Upper lobe of left lung (tissue), 6 donors: ENCODE measurements around the gene DNMT3L. TPM values are rescaled to one million over a fixed set of nuclear protein-coding genes. Genes with fewer than 3 reads are reported as not detected.
A peak's percentile ranks its signal among the peaks of the same experiment; 100 is the strongest.

Experiments
- ATAC-seq, 2 donors: fragments of 200-7000 bp; cut with Tn5 transposase; one replicate each; pipeline ENCODE4 v1.9.1; 2022; ENCODE audit warnings: mild to moderate bottlenecking in 2 of 2, moderate library complexity in 2 of 2; ENCODE audit not compliant: low FRiP score in 2 of 2
- DNase-seq, 2 donors: peaks; one replicate each; pipeline ENCODE4 v3.0.0-alpha.2; 2019 to 2020
- H3K27ac ChIP-seq, 4 donors: fragments of 200-600 bp; sonication (generic); one replicate each; pipeline ENCODE4 v1.5.1; 2016 to 2019
- H3K27me3 ChIP-seq, 4 donors: fragments of 200-600 bp; sonication (generic); one replicate each; pipeline ENCODE4 v1.5.1; 2017 to 2019
- H3K36me3 ChIP-seq, 4 donors: fragments of 200-600 bp; sonication (generic); one replicate each; pipeline ENCODE4 v1.5.1; 2016 to 2019
- H3K4me1 ChIP-seq, 4 donors: fragments of 200-600 bp; sonication (generic); one replicate each; pipeline ENCODE4 v1.5.1; 2018 to 2019
- H3K4me3 ChIP-seq, 4 donors: fragments of 200-600 bp; sonication (generic); one replicate each; pipeline ENCODE4 v1.5.1; 2017 to 2019; ENCODE audit warnings: mild to moderate bottlenecking in 2 of 4, moderate library complexity in 1 of 4
- H3K9me3 ChIP-seq, 4 donors: fragments of 200-600 bp; sonication (generic); one replicate each; pipeline ENCODE4 v1.5.1; 2018 to 2019
- CTCF ChIP-seq, 6 experiments: fragments of 450-650 bp in 4 of 6; fragments of 200-600 bp in 2 of 6; sonication (generic) in 2 of 6; IDR thresholded peaks; one replicate each; pipeline ENCODE4 v1.5.1; 2016 to 2019; ENCODE audit warnings: antibody characterized with exemption in 6 of 6
- EP300 ChIP-seq, 4 donors: sonication (generic); formaldehyde crosslinking; IDR thresholded peaks; one replicate each; pipeline ENCODE4 v1.5.1; 2017; ENCODE audit warnings: antibody characterized with exemption in 4 of 4, control low read depth in 2 of 4
- POLR2A ChIP-seq, 4 donors: fragments of 450-650 bp; IDR thresholded peaks; one replicate each; pipeline ENCODE4 v1.5.1; 2016 to 2017; ENCODE audit warnings: antibody characterized with exemption in 4 of 4, mild to moderate bottlenecking in 2 of 4
- POLR2AphosphoS5 ChIP-seq, 2 donors: sonication (generic); formaldehyde crosslinking; IDR thresholded peaks; one replicate each; pipeline ENCODE4 v1.5.1; 2017; ENCODE audit warnings: antibody characterized with exemption in 2 of 2
- WGBS, 2 donors: methylation state at CpG; one replicate each; pipeline ENCODE4 v1.1.5; 2017 to 2018; 5-methylcytosine and 5-hydroxymethylcytosine counted together
- total RNA-seq, 6 donors: library from RNA; depleted of rRNA in 4 of 6; stranded (reverse); fragments of >200 nt in 4 of 6; gene quantifications; one replicate each; pipeline versions ENCODE4 v1.1.0 to v1.2.1, GENCODE V29; 2016 to 2021
- donor health status: DM: no; HTN: no; CAD: no; lungs with moderate emphysema.
- donor health status: DM: no; HTN: yes; CAD: no; lungs with severe emphysema.

DNMT3L gene
- total RNA-seq, 6 donors from 2014 or later, result not detected

- ATAC-seq, result no peak
- no peaks in the 10 kb centered on the region for H3K36me3 ChIP-seq
- no peaks in the 10 kb centered on the region for H3K9me3 ChIP-seq
- 64 to 67% methylated on average over 12 to 22 of the region's 25 CpGs for WGBS, 2 donors
- H3K4me1 ChIP-seq, result peaks cover 0 to 8% (median under 1%) of the 10 kb centered on the region in 4 donors
- no peak overlapping the region for H3K4me3 ChIP-seq
- peak in 1 of 2 donors; percentile 76 for DNase-seq
- TF ChIP-seq POLR2AphosphoS5 (IDR thresholded peaks at IDR 0.05) (no peak), CTCF (IDR thresholded peaks at IDR 0.05) (no peak), POLR2A (IDR thresholded peaks at IDR 0.05) (no peak), EP300 (IDR thresholded peaks at IDR 0.05) (no peak)
- no peak overlapping the region for H3K27ac ChIP-seq
- H3K27me3 ChIP-seq, result peaks cover 0 to 4% (median 0%) of the 10 kb centered on the region in 4 donors
These were observed 30.5 kb upstream of the DNMT3L start for GRCh38 chr21:44291936-44292811.

GRCh38 chr21:44291078-44291935 lies 29.6 kb upstream of the DNMT3L start:
- Histone ChIP-seq H3K4me3 (no peak overlapping the region), H3K36me3 (no peaks in the 10 kb centered on the region), H3K4me1 (peaks cover 0 to 8% (median 0%) of the 10 kb centered on the region in 4 donors), H3K27me3 (peaks cover 0 to 10% (median 0%) of the 10 kb centered on the region in 4 donors), H3K9me3 (no peaks in the 10 kb centered on the region), H3K27ac (no peak overlapping the region)
- 83 to 92% methylated on average over 5 to 23 of the region's 33 CpGs for WGBS, 2 donors
- no peak for ATAC-seq
- TF ChIP-seq CTCF (IDR thresholded peaks at IDR 0.05) (no peak), EP300 (IDR thresholded peaks at IDR 0.05) (no peak), POLR2AphosphoS5 (IDR thresholded peaks at IDR 0.05) (no peak), POLR2A (IDR thresholded peaks at IDR 0.05) (no peak)
- peak in 1 of 2 donors; percentile 81 for DNase-seq

GRCh38 chr21:44290327-44291077 lies 28.8 kb upstream of the DNMT3L start:
- ATAC-seq, result no peak

More at GRCh38 chr21:44290327-44291077, 28.8 kb upstream of the DNMT3L start:
- 81 to 89% methylated on average over 9 to 16 of the region's 16 CpGs for WGBS, 2 donors
- Histone ChIP-seq H3K27me3 (peaks cover 0 to 17% (median 3%) of the 10 kb centered on the region in 4 donors), H3K9me3 (no peaks in the 10 kb centered on the region), H3K36me3 (no peaks in the 10 kb centered on the region), H3K27ac (no peak overlapping the region), H3K4me3 (no peak overlapping the region), H3K4me1 (peaks cover 5 to 15% (median 6%) of the 10 kb centered on the region in 4 donors)
- peak in 1 of 2 donors; percentile 65 for DNase-seq
- no peak for TF ChIP-seq CTCF (IDR thresholded peaks at IDR 0.05)
- TF ChIP-seq EP300 (IDR thresholded peaks at IDR 0.05), result no peak
- no peak for TF ChIP-seq POLR2AphosphoS5 (IDR thresholded peaks at IDR 0.05)
- TF ChIP-seq POLR2A (IDR thresholded peaks at IDR 0.05), result no peak
